HG02981 (cell line): Measurements from ENCODE around the gene ZBP1.

Experiments
- ATAC-seq: cut with Tn5 transposase; IDR thresholded peaks from one replicate; pipeline ENCODE4 v1.9.1; 2021; ENCODE audit warnings: mild to moderate bottlenecking, moderate library complexity; ENCODE audit not compliant: unreplicated experiment

The ZBP1 gene

DNA sequence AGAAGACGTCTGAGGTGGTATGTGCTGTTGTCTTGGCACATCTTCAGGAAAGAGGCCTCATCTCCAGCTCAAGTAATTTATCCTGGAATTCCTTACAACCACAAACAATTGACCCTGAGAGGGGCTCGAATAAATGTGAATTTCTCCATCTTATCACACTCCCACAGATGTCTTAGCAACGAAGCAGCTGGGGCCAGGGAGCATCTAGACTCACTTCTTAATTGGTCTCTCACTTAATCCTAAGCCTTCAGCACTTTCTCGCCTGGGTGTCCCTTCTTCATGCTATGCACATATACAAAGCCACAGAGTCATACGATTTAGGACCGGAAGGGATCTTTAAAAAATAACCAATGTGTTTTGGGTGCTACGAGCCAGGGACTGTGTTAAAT lies 32.2 kb downstream of the ZBP1 start:
- ATAC-seq: no peak

DNA sequence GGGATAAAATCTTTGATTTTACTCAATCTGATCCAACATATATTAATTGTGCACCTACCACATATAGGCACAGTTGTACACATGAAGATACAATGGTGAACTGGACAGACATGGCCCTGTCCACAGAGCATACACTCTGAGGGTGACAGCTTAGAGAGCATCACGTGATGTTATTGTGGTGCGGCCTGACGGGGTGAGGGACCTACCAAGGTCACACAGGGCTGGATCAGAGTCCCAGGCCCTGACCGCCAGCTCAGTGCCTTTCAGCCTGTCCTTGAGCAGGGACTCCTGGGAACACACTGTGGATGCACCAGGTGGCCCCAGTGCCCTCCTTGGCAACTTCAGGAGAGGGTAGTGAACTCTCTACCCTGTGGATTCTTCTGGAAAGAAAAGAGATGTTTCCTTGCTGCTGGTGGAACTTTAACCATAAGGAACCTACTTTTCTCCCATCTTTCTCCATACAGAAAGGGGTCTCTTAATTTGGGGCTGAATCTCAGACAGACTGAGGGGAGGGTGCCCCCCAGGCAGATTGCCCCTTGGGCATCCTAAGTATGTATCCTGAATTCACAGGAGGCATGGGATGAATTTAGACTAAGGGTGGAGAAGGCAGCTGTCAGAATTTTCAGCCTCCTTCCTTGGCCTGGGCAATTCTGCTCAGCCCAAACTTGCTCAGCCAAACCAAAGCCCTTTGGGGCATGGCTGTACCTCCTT lies 32.8 kb downstream of the ZBP1 start:
- ATAC-seq: no peak

DNA sequence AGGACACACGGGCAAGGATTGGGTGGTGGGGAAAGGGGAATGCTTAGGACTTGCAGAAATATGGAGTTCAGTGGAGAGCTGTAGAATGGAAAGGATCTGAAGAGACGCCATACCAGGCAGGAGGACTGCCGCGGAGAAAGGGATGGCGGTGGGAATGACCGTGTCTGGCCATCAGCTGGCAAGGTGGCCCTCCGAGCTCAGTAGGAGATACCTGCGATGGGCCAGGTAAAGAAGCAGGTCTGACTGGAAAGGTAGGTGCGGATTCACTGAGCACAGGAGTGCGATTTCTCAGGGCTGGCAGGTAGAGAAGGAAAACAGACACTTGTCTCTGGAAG lies 33.3 kb downstream of the ZBP1 start:
- no peak for ATAC-seq

DNA sequence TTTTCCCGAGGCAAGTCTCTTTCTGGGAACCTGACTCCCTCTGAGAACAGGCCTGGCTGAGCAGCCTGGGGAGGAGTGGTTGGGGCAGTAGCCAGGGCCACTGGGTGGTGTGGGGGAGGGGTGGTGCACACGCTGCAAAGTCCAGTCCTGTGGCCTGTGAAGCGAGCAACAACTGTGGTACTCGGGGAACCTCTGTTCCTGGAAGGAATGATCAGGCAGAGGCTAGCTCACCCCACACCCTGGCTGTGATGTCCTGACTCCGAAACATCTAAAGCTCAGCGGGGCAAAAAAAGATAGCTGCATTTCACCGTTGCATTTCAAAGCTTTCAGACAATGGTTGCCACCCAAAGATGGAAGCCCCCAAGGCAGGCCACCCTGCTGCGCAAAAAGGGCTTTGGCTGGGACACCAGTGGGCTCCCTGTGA lies 33.8 kb downstream of the ZBP1 start:
- ATAC-seq: no peak

DNA sequence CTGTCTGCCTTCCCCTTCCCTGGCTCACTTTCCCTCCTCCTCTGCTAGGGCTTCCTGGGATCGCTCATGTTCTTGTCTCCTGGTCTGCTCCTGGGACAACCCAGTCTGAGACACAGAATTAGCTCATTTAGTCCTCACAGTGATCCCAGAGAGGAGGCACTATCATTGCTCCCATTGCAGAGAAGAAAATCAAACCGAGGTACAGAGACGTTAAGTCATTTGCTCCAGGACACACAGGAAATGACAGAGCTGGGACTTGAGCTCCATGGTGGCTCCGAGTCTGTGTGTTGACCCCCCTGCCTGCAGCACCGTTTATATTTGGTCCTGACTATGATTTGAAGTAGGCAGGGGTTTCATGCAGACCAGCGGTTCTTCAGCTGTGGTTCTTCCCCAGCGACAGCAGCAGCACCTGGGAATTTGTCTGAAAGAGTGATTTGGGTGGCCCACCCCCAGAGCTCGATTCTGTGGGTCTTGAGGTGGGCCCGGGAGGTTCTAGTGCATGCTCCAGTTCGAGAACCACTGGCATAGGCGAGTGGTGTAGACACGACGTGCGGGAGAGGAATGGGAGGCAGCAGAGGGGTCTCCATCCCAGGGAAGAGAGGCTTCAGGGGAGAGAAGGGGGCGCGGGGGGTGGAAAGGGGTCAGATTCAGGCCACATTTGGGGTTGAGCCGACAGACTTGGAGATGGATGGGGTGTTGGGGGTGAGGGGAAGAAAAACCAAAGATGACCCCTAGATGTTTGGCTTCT lies 34.6 kb downstream of the ZBP1 start:
- no peak for ATAC-seq

DNA sequence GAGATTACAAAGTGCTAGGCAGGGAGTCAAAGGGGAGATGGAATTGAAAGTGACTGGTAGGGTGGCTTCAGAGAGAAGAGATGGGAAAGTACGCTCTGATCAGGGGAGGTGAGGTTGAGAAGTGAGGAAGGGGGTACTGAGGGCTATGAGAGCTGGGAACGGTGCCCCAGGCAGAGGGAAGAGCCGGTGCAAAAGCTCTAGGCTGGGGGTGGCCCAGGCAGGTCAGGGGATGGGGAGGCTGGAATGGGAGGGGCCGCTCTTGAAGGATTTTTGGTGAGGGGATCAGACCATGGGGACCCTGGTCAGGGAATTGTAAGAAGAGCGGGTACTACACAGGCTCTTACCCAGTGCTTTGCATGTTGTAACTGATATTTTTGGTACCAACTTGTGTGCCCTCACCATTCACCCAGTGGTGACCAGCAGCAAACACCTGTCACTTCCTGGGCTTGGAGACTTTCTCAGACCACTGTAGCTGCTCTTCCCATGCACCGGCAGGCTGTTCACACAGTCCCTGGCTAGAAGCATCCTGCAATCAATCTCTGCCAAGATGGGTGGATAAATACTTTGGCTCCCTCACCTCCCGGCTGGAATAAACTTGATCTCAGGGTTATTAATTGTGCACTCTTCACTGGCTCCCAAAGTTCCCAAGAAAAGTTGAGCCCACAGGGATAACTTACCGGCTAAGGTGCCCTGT lies 35.3 kb downstream of the ZBP1 start:
- ATAC-seq: no peak

DNA sequence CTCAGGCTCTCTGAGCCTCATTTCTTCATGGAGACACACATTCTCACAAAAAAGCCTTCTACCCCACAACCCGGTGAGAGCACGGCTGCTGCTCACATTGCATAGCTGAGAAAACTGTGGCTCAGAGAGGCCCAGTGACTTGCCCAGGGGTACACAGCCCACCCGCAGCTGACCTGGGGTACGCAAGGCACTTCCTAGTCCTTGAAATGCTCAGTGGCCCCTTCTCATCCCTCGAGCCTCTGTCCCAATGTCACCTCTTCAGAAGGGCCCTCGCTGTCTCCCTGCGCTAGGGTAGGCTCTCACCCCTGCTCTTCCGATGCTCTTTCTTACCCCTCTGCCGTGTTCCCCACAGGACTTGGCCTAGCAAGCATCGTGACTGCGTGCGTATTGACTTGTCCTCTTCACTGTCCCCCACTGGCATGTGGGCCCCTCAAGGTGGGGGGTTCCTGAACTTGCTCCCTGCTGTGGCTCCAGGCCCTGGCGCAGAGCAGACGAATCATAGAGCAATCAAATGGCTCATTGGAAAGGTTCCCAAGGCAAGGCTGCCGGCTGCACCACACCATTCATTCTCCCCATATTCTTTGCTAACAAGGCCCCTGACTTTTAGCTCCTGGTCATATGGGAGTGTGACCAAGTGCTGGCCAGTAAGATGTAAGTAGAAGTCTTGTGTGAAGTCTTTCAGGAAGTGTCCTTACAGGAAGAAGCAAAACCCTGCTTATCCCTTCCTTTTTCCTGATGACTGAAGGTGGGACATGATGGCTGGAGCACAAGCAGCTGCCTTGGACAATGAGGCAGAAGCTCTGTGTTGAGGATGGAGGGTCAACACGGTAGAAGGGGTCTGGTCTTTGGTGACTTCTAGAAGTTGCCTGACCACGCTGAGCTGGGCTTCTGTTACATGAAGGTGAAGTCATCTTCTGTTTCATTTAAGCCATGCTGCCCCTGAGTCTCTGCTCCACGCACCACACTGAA lies 36.7 kb downstream of the ZBP1 start:
- no peak for ATAC-seq

DNA sequence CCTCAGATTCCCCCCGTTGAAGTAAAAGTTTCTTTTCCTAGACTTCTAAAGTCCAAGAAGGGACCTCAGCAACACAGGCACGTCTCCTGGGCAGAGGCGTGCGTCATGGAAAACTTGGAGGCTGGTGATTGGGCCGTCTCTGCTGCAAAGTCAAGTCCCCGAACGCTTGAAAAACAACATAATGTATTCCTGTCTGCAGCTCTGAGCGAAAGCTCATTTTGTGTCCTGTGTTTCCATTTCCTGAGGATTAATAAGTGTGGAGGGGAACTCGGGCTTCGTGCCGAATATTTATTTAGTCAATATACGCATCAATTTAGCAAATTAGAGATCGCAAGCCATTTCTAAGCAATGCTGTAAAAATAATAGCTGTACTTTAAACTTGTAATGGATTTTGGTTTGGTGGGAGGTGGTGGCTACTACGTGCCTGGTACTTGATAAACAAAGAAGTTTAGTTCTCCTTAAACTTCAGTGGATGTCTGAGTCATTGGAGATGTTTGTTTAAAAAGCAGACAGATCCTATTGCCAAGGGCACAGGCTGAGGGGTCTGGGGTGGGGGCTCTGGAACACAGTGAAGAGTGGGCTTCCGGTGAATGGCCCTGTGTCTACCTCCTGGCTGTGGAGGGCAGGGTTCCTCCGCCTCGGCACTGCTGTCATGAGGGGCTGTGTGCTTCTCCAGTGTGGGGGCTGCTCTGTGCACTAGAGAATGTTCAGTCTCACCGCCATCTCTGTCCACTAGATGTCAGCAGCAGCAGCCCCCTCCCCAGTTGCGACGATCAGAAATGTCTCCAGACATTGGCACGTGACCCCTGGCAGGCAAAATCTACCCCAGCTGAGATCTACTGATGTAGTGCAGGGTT lies 37.6 kb downstream of the ZBP1 start:
- no peak for ATAC-seq

DNA sequence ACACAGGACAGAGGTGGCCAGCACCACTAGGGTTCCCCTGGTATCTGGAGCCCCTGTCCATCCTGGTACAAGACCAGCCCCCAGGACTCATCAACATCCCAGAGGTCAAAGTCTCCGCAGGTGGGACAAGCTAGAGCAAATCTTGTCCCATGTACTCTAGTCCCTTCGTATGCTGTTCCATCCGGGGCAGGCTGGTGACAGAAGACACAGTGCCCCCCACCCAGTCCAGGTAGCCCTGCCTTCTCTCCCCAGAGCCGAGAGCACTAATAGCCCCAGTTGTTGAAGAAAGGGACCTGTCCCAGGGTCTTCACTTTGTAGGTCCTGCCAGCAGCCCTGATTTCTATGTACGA lies 38.2 kb downstream of the ZBP1 start:
- no peak for ATAC-seq

DNA sequence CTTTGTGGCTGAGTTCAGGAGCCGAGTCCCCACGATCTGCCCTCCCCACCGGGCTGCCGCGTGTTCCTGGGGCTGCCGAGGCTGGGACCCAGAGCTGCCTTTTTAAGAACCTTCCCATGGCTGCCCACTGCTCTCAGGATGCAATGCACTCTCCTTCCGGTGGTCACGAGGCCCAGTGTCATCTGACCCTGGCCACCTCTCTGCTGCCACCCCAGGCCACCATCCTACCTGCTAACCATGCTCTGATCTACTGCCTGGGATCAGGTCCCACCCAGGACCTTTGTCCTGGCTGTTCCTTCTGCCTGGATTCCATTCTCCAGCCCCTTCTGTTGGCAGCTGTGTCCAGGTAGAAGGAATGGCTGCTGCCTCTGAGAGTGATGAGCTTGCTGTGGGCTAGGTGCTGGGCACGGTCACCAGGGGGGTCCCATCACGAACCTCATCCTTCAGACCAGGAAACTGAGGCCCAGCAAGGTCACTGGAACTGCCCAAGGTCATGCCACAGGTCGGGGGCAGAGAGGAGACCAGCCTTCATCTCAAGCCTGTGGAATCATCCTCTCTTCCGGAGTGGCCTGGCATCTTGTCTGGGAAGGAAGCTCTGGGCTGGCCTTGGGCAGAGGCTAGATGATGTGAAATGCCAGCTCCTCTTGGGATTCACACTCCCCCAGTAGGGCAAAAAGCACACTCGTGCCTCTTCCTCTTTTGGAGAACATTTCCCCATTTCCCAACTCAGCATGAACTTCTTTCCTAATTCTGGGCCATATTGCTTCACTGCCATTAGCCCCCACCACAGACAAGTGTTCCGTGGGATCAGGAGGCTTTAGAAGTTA lies 38.8 kb downstream of the ZBP1 start:
- ATAC-seq: no peak

DNA sequence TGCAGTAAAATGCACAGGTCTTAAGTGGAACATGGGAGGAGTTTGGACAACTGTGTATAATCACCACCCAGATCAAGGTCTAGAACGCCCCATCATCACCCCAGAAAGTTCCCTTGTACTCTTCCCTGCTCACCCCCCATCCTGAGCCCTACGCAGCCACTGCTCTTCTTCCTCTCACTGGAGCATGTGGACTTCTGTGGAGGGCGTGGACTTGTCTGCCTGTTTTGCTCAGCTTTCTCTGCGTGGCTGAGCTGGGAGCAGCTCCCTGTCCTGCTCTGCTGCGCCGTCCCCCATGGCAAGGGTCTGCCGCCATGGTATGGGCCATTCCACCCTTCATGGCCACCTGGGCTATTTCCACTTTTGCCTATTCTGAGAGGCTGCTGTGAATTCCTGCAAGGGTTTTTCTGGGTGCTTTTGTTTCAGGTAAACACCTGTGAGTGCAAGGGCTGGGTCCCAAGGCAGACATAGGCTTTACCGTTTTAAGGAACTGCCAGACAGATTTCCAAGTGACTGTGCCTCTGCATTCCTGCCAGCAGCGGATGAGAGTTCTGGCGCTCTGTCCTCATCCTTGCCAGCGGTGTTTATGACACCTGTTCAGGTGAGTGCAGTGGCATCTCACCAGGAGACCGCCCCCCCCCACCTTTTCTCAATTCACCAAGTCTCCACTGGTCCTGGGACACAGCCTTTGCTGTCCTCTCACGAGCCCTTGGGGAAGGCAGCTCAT lies 39.6 kb downstream of the ZBP1 start:
- ATAC-seq: no peak

DNA sequence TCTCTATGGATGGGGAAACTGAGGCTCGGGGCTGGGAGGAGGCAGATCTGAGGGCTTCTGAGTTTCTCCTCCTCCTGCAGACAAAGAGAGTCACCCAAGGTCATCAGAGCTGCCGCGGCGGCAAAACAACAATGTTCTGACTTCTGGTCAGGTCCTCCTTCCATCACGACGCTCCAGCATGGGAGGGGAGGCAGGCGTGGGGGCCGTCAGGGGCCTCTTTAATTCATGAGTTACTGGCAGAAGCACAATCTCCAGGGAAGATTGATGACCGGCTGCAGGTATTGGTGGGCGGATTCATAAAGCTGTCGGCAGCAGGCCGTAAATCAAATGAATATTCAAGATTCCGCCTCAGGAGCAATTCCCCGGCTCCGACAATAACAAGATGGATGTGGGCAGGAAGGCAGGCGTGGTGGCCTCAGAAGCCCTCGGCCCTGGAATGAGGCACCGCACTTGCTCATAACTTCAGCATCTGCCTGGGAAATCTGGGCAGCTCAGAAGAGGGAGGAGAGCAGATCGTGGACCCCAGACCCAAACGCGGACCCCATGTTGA lies 40.3 kb downstream of the ZBP1 start:
- ATAC-seq: no peak

DNA sequence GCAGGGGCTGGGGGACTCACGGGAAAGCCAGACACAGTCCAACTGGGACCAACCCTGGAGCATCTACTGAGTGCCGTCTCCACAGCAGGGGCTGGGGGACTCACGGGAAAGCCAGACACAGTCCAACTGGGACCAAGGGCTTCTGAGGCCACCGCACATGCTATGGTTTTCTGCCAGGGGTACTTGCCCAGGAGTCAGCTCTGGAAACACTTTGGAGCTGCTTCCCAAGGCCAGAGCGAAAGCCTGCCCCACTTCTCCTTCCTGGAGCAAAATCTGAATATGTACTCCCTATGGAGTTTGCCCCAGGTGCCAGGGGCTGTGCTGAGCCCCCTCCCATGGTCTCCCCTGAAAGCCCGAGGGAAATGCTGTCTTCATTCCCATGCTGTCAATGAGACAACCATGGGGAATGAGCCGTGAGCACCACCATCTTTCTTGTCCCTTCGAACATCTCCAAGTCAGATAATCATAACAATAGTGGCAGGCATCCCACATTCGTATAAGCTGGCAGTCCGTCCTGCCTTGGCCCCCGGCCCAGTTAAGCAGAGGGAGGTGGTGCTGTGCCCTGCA lies 40.8 kb downstream of the ZBP1 start:
- no peak for ATAC-seq

DNA sequence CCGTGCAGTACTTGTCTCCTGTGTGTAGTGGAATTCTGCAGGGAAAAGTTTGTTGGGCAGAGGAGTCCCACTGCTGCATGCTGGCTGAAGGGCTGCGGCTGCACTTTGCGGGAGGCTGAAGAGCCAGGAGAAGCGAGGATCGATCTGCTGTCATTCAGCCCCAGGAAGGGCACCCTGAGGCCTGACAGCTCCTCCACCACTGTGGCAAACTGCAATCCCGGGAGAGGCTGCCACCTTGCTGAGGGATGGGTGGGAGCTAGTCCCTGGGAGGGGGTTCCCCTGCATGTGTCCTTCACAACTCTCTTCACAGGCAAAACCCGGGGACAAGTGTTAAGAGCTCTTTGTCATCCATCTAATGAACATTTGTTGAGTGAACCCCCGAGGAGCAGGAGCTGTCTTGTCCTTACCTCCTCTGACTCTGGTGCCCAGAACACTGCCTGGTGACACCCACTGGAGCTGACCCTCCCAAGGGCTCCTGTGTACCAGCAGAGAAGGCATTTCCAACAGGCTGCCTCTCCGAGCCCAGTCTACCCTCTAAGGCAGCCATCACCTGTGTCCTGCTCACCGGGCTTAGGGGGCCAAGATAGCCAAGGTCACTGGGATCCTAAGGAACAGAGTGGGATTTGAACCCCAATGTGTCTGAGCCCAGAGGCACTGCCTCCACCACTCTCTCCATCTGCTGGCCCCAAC lies 41.6 kb downstream of the ZBP1 start:
- ATAC-seq: no peak

DNA sequence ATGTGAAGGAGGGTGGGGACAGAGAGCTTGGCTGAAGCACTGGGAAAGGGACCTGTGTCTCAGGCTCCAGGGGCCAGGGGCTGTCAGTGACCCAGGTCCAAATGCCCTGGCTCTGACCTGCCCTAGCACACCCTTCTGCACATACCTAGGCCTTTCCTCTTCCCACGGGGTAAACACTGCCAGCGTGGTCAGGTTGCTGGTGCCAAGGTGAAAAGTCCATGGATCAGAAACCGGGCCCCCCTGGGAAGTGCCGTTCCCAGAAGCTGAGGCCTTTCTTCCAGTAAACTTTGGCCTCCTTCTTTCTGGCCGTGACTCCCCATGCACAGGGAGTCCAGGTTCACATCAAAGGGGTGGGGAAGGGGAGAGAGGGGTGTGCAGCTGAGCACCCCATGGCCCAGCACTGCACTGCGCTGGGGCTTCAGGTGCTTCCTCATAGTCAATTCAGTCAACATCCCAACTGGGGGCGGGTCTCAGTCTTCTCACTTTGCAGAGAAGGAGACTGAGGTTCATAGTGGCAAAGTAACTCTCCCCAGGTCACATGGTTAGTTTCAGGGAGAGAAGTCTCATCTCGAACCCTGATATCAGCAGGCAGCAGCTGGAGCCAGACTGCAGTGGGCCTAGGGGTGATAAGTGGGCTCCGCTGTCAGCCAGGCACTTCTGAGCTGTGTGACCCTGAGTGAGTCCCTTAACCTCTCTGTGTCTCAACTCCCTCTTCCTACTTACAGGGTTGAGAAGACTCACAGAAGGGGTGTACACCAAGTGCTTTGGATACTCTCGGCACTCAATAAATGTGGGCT lies 42.3 kb downstream of the ZBP1 start:
- no peak for ATAC-seq
